A673 (cell line): ENCODE results near the gene SF3A2. TPM values are rescaled to one million over a fixed set of nuclear protein-coding genes. Genes with fewer than 3 reads are reported as not detected.

Source experiments
- BruUV-seq: library from RNA; stranded (reverse); fragments of 400-500 nt; replicated peaks from 2 replicates; lab custom pipeline; 2021; lab: Mats Ljungman, UMichigan
- CTCF ChIA-PET: fragments of 300-600 bp; sonication (Branson Sonifier 250); formaldehyde crosslinking; loops from one replicate; lab custom pipeline; 2022; ENCODE audit warnings: antibody characterized with exemption; lab: Charles Lee
- POLR2A ChIA-PET: fragments of 300-600 bp; sonication (Branson Sonifier 250); formaldehyde crosslinking; loops from one replicate; lab custom pipeline; 2022; ENCODE audit warnings: antibody characterized with exemption; ENCODE audit not compliant: low non-redundant PET; lab: Charles Lee
- DNase-seq: peaks from one replicate; pipeline ENCODE4 v3.0.0-alpha.2; 2015; ENCODE audit warnings: low spot score
- H3K27ac ChIP-seq: fragments of 200-600 bp; sonication (generic); 2 replicates; pipeline ENCODE4 v1.5.1; 2016; ENCODE audit warnings: mixed run types, low read depth, mild to moderate bottlenecking, mixed read lengths, antibody characterized with exemption, low read length; ENCODE audit not compliant: poor library complexity, severe bottlenecking
- H3K27me3 ChIP-seq: fragments of 200-600 bp; sonication (generic); replicated peaks from 2 replicates; pipeline ENCODE4 v1.6.1; 2017; ENCODE audit warnings: mixed run types, low read depth, mild to moderate bottlenecking, mixed read lengths, antibody characterized with exemption, low read length; ENCODE audit not compliant: insufficient read depth, poor library complexity
- H3K36me3 ChIP-seq: fragments of 200-600 bp; sonication (generic); 2 replicates; pipeline ENCODE4 v1.6.1; 2016; ENCODE audit warnings: mixed run types, mild to moderate bottlenecking, mixed read lengths, antibody characterized with exemption, low read length; ENCODE audit not compliant: insufficient read depth, poor library complexity, severe bottlenecking
- H3K4me1 ChIP-seq: fragments of 200-600 bp; sonication (generic); 2 replicates; pipeline ENCODE4 v1.6.1; 2017; ENCODE audit warnings: mixed run types, mild to moderate bottlenecking, mixed read lengths, antibody characterized with exemption, low read length; ENCODE audit not compliant: insufficient read depth, poor library complexity, severe bottlenecking
- H3K4me3 ChIP-seq: fragments of 200-600 bp; sonication (generic); 2 replicates; pipeline ENCODE4 v1.5.1; 2016; ENCODE audit warnings: low read depth, mixed run types, mild to moderate bottlenecking, mixed read lengths, low read length; ENCODE audit not compliant: poor library complexity, severe bottlenecking
- H3K9me3 ChIP-seq: fragments of 200-600 bp; sonication (generic); 2 replicates; pipeline ENCODE4 v1.6.1; 2016; ENCODE audit warnings: mixed run types, low read depth, mild to moderate bottlenecking, mixed read lengths, antibody characterized with exemption, low read length; ENCODE audit not compliant: poor library complexity, severe bottlenecking
- CTCF ChIP-seq: fragments of 300-800, 200-600 bp; sonication (generic); conservative IDR thresholded peaks from 2 replicates; pipeline ENCODE4 v1.5.1; 2017; ENCODE audit warnings: low read depth, mild to moderate bottlenecking, antibody characterized with exemption, low read length, moderate library complexity, mixed read lengths
- EZH2 ChIP-seq: fragments of 200-600 bp; sonication (generic); IDR thresholded peaks from 2 replicates; pipeline ENCODE4 v1.6.1; 2017; ENCODE audit warnings: borderline replicate concordance, low read depth, mild to moderate bottlenecking, mixed read lengths, antibody characterized with exemption, low read length; ENCODE audit not compliant: poor library complexity, severe bottlenecking
- intact Hi-C: fragments of 100-400 bp; cut with micrococcal nuclease; formaldehyde crosslinking; loops from one replicate; pipeline ENCODE4 v1.10.0; 2022; ENCODE audit not compliant: unreplicated experiment
- total RNA-seq: library from RNA; stranded (reverse); gene quantifications from 2 replicates; pipeline ENCODE4 v1.2.3, GENCODE V29; 2021

Gene SF3A2
- total RNA-seq, 1 experiment from 2014 or later, result 187 TPM

- H3K36me3 ChIP-seq, result peaks cover 57% of the 10 kb centered on the region
- no peak overlapping the region for H3K4me3 ChIP-seq
- POLR2A ChIA-PET, result no interaction called here
- no peaks in the 10 kb centered on the region for H3K27me3 ChIP-seq
- DNase-seq, result no peak
- CTCF ChIA-PET, result no interaction called here
- intact Hi-C loops, result no loop called here
- TF ChIP-seq CTCF, result no peak
- no peak for TF ChIP-seq EZH2
- no TSS peak for BruUV-seq
- H3K27ac ChIP-seq, result no peak overlapping the region
- H3K9me3 ChIP-seq, result no peaks in the 10 kb centered on the region
- H3K4me1 ChIP-seq, result peaks cover 19% of the 10 kb centered on the region
Measured at GRCh38 chr19:2244125-2244411, 7.4 kb downstream of the SF3A2 start.

- no peaks in the 10 kb centered on the region for H3K9me3 ChIP-seq
- TF ChIP-seq EZH2 (no peak), CTCF (no peak)
- peaks cover 57% of the 10 kb centered on the region for H3K36me3 ChIP-seq
- no peak for DNase-seq
- ChIA-PET POLR2A (interaction anchor here (0.6 kb wide), 1 partner anchor 486 kb away, joined by 3 read pairs; no protein-coding TSS in a partner anchor), CTCF (no interaction called here)
- peaks cover 16% of the 10 kb centered on the region for H3K4me1 ChIP-seq
- no peak overlapping the region for H3K27ac ChIP-seq
- no peak overlapping the region for H3K4me3 ChIP-seq
- intact Hi-C loops, result no loop called here
- no TSS peak for BruUV-seq
- H3K27me3 ChIP-seq, result no peaks in the 10 kb centered on the region
Measured at GRCh38 chr19:2244486-2244885, 7.9 kb downstream of the SF3A2 start.

GRCh38 chr19:2245273-2245672 is 8.6 kb downstream of the SF3A2 start:
- Histone ChIP-seq H3K36me3 (peaks cover 57% of the 10 kb centered on the region), H3K27ac (no peak overlapping the region), H3K27me3 (no peaks in the 10 kb centered on the region), H3K9me3 (no peaks in the 10 kb centered on the region), H3K4me1 (peaks cover 9% of the 10 kb centered on the region), H3K4me3 (no peak overlapping the region)
- no peak for TF ChIP-seq CTCF
- ChIA-PET POLR2A (no interaction called here), CTCF (no interaction called here)
- intact Hi-C loops, result no loop called here
- BruUV-seq, result no TSS peak
- DNase-seq, result no peak
